ENCODE data around the gene LDB2.

LDB2 gene

DNA sequence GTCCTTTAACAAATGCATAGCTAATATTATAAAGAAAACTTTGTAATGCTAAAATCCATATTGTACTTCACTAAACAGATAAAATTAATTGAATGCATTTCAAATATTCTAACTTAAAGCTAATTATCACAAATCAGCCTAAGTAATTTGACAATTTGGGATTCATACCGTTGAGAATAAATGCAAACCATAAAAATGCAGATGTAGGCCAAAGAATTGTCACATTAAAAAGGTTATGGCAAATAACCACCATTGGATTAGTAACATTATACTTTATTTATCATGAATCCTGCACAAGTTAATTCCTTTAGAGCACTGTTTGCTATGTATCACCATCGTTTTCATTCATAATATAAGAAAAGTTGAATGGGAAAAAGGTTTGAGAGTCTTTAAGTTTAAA, 301.0 kb downstream of the LDB2 start:
- H3K4me3 ChIP-seq (ENCODE audit: low read length, poor library complexity, severe bottlenecking): no peak overlapping the region

DNA sequence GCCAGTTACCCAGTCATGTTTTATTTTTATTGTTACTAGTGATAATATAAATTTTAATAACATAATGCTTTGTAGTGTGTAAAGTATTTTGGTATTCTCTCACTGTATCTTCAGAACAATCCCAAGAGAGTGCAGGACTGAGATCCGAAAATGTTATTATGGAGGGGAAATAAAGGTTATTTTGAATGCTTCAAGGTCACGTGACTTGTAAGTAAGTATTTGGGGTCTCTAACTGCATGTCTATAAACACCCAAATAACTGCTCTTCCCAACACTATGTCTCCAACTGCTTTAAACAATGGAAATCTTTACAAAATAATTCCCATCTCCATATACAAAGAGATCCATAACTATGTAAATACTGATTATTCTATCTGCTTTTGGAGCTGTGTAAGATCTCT, 302.2 kb downstream of the LDB2 start:
- Histone ChIP-seq H3K4me1 (ENCODE audit: insufficient read depth, low read length, poor library complexity, severe bottlenecking) (no peaks in the 10 kb centered on the region), H3F3A (ENCODE audit: low read depth) (no peaks in the 10 kb centered on the region), H3K36me3 (ENCODE audit: insufficient read depth, low read length) (no peaks in the 10 kb centered on the region), H3K9me2 (replicated peaks; ENCODE audit: low read depth, low read length) (no peaks in the 10 kb centered on the region), H4K20me1 (ENCODE audit: insufficient read depth, low read length, poor library complexity, severe bottlenecking) (no peaks in the 10 kb centered on the region), H3K9me3 (ENCODE audit: insufficient read depth, low read depth, low read length) (no peaks in the 10 kb centered on the region), H3K4me3 (ENCODE audit: low read length, poor library complexity, severe bottlenecking) (no peak overlapping the region), H3K79me2 (ENCODE audit: insufficient read depth, low read length) (no peaks in the 10 kb centered on the region), H3K27me3 (ENCODE audit: insufficient read depth, low read length, poor library complexity, severe bottlenecking) (no peaks in the 10 kb centered on the region), H3K9ac (ENCODE audit: low read depth, low read length, poor library complexity, severe bottlenecking) (no peak overlapping the region), H3K4me2 (ENCODE audit: low read depth, low read length, poor library complexity, severe bottlenecking) (no peak overlapping the region), H2AFZ (ENCODE audit: low read length) (no peak overlapping the region)
- no peak for TF ChIP-seq EZH2phosphoT487 (IDR thresholded peaks at IDR 0.05; ENCODE audit: borderline replicate concordance)
- TF ChIP-seq, protein P1, sequence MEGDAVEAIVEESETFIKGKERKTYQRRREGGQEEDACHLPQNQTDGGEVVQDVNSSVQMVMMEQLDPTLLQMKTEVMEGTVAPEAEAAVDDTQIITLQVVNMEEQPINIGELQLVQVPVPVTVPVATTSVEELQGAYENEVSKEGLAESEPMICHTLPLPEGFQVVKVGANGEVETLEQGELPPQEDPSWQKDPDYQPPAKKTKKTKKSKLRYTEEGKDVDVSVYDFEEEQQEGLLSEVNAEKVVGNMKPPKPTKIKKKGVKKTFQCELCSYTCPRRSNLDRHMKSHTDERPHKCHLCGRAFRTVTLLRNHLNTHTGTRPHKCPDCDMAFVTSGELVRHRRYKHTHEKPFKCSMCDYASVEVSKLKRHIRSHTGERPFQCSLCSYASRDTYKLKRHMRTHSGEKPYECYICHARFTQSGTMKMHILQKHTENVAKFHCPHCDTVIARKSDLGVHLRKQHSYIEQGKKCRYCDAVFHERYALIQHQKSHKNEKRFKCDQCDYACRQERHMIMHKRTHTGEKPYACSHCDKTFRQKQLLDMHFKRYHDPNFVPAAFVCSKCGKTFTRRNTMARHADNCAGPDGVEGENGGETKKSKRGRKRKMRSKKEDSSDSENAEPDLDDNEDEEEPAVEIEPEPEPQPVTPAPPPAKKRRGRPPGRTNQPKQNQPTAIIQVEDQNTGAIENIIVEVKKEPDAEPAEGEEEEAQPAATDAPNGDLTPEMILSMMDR (conservative IDR thresholded peaks at IDR 0.05; ENCODE audit: low read length): no peak

More for the DNA sequence above, 301.0 kb downstream of the LDB2 start:
- Histone ChIP-seq H4K20me1 (ENCODE audit: insufficient read depth, low read length, poor library complexity, severe bottlenecking) (no peaks in the 10 kb centered on the region), H3F3A (ENCODE audit: low read depth) (no peaks in the 10 kb centered on the region), H3K79me2 (ENCODE audit: insufficient read depth, low read length) (no peaks in the 10 kb centered on the region), H3K4me2 (ENCODE audit: low read depth, low read length, poor library complexity, severe bottlenecking) (no peak overlapping the region), H3K27me3 (ENCODE audit: insufficient read depth, low read length, poor library complexity, severe bottlenecking) (no peaks in the 10 kb centered on the region), H3K9me3 (ENCODE audit: insufficient read depth, low read depth, low read length) (no peaks in the 10 kb centered on the region), H3K9ac (ENCODE audit: low read depth, low read length, poor library complexity, severe bottlenecking) (no peak overlapping the region), H3K36me3 (ENCODE audit: insufficient read depth, low read length) (no peaks in the 10 kb centered on the region), H2AFZ (ENCODE audit: low read length) (no peak overlapping the region), H3K9me2 (replicated peaks; ENCODE audit: low read depth, low read length) (no peaks in the 10 kb centered on the region), H3K4me1 (ENCODE audit: insufficient read depth, low read length, poor library complexity, severe bottlenecking) (no peaks in the 10 kb centered on the region)
- TF ChIP-seq EZH2phosphoT487 (IDR thresholded peaks at IDR 0.05; ENCODE audit: borderline replicate concordance): no peak
- TF ChIP-seq, protein P1 (conservative IDR thresholded peaks at IDR 0.05; ENCODE audit: low read length): no peak

DNA sequence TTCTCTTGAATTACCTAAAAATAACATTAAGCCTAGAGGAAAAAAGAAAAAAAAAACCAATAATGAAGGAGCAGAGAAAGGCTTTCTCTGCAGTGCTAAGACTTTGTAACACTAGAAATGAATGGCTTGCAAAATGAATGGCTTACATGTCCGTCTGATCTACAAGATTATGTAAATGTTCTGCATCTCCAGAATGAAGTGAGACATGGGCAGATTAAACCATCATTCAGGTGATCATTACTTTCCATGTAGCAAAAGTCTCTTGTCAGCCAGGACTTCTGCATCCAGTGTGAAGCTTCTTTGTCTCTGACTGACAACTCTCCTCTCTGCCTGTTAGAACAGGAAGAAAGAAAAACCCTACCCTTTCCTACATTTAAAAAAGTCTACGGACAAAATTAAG, 304.3 kb downstream of the LDB2 start:
- TF ChIP-seq EZH2phosphoT487 (IDR thresholded peaks at IDR 0.05; ENCODE audit: borderline replicate concordance): no peak
- TF ChIP-seq, protein P1 (conservative IDR thresholded peaks at IDR 0.05; ENCODE audit: low read length): no peak
- no peaks in the 10 kb centered on the region for H3F3A ChIP-seq (ENCODE audit: low read depth)
- H3K27me3 ChIP-seq (ENCODE audit: insufficient read depth, low read length, poor library complexity, severe bottlenecking): no peaks in the 10 kb centered on the region
- no peak overlapping the region for H3K4me2 ChIP-seq (ENCODE audit: low read depth, low read length, poor library complexity, severe bottlenecking)
- H4K20me1 ChIP-seq (ENCODE audit: insufficient read depth, low read length, poor library complexity, severe bottlenecking): no peaks in the 10 kb centered on the region
- H3K9me3 ChIP-seq (ENCODE audit: insufficient read depth, low read depth, low read length): no peaks in the 10 kb centered on the region
- H3K36me3 ChIP-seq (ENCODE audit: insufficient read depth, low read length): no peaks in the 10 kb centered on the region
- no peaks in the 10 kb centered on the region for H3K79me2 ChIP-seq (ENCODE audit: insufficient read depth, low read length)
- H2AFZ ChIP-seq (ENCODE audit: low read length): no peak overlapping the region
- no peak overlapping the region for H3K9ac ChIP-seq (ENCODE audit: low read depth, low read length, poor library complexity, severe bottlenecking)
- H3K4me1 ChIP-seq (ENCODE audit: insufficient read depth, low read length, poor library complexity, severe bottlenecking): no peaks in the 10 kb centered on the region
- no peak overlapping the region for H3K4me3 ChIP-seq (ENCODE audit: low read length, poor library complexity, severe bottlenecking)
- H3K9me2 ChIP-seq (replicated peaks; ENCODE audit: low read depth, low read length): no peaks in the 10 kb centered on the region

Measured in Loucy (cell line).